ENCODE measurements around the gene DOCK8. TPM values are rescaled to one million over a fixed set of nuclear protein-coding genes. Genes with fewer than 3 reads are reported as not detected.

Gene DOCK8
- total and polyA plus RNA-seq, 2 of the 13 experiments (the other 11 are each of a cell fraction or from before 2014, with no cell fraction given) = 0.28 to 0.38 TPM

DNA sequence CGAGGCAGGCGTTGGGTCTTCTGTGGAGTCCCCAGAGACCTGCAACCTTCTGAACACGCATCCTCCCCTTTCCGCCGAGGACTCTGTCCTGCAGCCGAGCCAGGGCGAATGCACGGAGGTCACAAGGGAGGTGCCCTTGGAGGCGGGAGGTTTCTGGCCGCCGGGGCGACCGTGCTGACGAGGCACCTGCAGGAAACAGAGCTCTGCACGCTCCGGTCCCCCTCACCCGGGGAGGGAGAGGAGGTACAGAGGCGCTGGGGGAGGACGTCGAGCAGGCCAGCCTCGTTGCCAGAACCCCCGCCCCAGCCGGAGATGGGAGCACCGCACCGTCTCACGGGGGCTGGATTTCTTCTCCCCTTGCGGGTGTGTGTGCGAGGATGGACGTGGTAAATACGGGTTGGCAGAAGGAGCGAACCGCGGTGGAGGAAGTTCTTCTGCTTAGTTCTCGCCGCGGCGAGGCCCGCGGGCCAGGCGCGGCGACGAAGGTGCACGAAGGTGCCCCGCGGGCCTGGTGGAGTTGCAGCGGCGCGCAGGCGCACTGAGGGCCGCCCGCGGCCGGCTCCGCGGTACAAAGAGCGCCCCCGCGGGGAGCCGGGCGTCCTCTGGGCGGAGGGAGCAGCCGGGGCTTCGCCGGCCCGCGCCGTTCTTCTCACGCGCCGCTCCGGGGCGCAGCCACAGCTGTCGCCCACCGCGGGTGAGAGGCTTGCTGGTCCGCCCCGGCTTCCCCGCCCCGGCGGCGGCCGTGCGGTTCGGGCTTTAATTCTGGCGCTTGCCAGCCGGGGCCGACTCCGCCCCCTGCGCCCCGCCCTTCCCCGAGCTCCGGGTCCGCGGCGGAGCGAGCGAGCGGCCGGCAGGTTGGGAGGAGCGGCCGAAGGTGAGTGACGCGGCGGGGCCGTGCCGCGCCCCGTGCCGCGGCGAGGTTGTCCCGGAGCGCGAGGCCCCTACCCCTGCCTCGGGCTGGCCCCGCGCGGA lies 289.5 kb downstream of the DOCK8 start, which contains the start of gene KANK1 (continued):
- TF ChIP-seq, protein P1, sequence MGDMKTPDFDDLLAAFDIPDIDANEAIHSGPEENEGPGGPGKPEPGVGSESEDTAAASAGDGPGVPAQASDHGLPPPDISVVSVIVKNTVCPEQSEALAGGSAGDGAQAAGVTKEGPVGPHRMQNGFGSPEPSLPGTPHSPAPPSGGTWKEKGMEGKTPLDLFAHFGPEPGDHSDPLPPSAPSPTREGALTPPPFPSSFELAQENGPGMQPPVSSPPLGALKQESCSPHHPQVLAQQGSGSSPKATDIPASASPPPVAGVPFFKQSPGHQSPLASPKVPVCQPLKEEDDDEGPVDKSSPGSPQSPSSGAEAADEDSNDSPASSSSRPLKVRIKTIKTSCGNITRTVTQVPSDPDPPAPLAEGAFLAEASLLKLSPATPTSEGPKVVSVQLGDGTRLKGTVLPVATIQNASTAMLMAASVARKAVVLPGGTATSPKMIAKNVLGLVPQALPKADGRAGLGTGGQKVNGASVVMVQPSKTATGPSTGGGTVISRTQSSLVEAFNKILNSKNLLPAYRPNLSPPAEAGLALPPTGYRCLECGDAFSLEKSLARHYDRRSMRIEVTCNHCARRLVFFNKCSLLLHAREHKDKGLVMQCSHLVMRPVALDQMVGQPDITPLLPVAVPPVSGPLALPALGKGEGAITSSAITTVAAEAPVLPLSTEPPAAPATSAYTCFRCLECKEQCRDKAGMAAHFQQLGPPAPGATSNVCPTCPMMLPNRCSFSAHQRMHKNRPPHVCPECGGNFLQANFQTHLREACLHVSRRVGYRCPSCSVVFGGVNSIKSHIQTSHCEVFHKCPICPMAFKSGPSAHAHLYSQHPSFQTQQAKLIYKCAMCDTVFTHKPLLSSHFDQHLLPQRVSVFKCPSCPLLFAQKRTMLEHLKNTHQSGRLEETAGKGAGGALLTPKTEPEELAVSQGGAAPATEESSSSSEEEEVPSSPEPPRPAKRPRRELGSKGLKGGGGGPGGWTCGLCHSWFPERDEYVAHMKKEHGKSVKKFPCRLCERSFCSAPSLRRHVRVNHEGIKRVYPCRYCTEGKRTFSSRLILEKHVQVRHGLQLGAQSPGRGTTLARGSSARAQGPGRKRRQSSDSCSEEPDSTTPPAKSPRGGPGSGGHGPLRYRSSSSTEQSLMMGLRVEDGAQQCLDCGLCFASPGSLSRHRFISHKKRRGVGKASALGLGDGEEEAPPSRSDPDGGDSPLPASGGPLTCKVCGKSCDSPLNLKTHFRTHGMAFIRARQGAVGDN (CRISPR knock-in tag; IDR thresholded peaks at IDR 0.05) = peak; percentile 94
- TF ChIP-seq KMT2A (CRISPR knock-in tag; IDR thresholded peaks at IDR 0.05) = no peak
- TF ChIP-seq, protein P2, sequence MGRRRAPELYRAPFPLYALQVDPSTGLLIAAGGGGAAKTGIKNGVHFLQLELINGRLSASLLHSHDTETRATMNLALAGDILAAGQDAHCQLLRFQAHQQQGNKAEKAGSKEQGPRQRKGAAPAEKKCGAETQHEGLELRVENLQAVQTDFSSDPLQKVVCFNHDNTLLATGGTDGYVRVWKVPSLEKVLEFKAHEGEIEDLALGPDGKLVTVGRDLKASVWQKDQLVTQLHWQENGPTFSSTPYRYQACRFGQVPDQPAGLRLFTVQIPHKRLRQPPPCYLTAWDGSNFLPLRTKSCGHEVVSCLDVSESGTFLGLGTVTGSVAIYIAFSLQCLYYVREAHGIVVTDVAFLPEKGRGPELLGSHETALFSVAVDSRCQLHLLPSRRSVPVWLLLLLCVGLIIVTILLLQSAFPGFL (CRISPR knock-in tag; IDR thresholded peaks at IDR 0.05) = no peak
- TF ChIP-seq, protein P3, sequence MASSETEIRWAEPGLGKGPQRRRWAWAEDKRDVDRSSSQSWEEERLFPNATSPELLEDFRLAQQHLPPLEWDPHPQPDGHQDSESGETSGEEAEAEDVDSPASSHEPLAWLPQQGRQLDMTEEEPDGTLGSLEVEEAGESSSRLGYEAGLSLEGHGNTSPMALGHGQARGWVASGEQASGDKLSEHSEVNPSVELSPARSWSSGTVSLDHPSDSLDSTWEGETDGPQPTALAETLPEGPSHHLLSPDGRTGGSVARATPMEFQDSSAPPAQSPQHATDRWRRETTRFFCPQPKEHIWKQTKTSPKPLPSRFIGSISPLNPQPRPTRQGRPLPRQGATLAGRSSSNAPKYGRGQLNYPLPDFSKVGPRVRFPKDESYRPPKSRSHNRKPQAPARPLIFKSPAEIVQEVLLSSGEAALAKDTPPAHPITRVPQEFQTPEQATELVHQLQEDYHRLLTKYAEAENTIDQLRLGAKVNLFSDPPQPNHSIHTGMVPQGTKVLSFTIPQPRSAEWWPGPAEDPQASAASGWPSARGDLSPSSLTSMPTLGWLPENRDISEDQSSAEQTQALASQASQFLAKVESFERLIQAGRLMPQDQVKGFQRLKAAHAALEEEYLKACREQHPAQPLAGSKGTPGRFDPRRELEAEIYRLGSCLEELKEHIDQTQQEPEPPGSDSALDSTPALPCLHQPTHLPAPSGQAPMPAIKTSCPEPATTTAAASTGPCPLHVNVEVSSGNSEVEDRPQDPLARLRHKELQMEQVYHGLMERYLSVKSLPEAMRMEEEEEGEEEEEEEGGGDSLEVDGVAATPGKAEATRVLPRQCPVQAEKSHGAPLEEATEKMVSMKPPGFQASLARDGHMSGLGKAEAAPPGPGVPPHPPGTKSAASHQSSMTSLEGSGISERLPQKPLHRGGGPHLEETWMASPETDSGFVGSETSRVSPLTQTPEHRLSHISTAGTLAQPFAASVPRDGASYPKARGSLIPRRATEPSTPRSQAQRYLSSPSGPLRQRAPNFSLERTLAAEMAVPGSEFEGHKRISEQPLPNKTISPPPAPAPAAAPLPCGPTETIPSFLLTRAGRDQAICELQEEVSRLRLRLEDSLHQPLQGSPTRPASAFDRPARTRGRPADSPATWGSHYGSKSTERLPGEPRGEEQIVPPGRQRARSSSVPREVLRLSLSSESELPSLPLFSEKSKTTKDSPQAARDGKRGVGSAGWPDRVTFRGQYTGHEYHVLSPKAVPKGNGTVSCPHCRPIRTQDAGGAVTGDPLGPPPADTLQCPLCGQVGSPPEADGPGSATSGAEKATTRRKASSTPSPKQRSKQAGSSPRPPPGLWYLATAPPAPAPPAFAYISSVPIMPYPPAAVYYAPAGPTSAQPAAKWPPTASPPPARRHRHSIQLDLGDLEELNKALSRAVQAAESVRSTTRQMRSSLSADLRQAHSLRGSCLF (CRISPR knock-in tag; IDR thresholded peaks at IDR 0.05; ENCODE audit: borderline replicate concordance) = no peak
- 0 out of 2 replicates have a peak, but pooled peaks have one; percentile 40 for TF ChIP-seq ZBTB38 (CRISPR knock-in tag; IDR thresholded peaks at IDR 0.05)
- TF ChIP-seq, protein P4, sequence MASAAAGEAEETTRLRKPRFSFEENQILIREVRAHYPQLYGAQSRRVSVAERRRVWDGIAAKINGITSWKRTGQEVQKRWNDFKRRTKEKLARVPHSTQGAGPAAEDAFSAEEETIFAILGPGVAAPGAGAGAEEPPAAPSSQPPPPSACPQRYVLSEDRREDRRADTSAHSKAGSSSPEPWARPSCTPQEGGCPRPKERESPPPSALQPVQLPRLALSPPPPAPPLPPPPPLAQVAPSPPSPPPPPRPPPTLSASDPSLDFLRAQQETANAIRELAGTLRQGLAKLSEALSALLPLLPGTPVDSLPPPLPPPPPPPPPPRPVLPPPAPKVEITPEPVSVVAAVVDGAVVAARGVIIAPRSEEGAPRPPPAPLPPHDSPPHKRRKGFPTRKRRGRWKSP (CRISPR knock-in tag; IDR thresholded peaks at IDR 0.05) = peak; percentile 55; the same call in 1 of the 2 replicates
- TF ChIP-seq KLF13 (CRISPR knock-in tag; IDR thresholded peaks at IDR 0.05) = 0 out of 2 replicates have a peak, but pooled peaks have one; percentile 63
- no peak for TF ChIP-seq ZNF136 (CRISPR knock-in tag; IDR thresholded peaks at IDR 0.05; ENCODE audit: low read depth)
- TF ChIP-seq SRSF9 (IDR thresholded peaks at IDR 0.05; ENCODE audit: borderline replicate concordance, insufficient read depth, low read depth, low read length, poor library complexity, severe bottlenecking) = no peak
- TF ChIP-seq, protein P5, sequence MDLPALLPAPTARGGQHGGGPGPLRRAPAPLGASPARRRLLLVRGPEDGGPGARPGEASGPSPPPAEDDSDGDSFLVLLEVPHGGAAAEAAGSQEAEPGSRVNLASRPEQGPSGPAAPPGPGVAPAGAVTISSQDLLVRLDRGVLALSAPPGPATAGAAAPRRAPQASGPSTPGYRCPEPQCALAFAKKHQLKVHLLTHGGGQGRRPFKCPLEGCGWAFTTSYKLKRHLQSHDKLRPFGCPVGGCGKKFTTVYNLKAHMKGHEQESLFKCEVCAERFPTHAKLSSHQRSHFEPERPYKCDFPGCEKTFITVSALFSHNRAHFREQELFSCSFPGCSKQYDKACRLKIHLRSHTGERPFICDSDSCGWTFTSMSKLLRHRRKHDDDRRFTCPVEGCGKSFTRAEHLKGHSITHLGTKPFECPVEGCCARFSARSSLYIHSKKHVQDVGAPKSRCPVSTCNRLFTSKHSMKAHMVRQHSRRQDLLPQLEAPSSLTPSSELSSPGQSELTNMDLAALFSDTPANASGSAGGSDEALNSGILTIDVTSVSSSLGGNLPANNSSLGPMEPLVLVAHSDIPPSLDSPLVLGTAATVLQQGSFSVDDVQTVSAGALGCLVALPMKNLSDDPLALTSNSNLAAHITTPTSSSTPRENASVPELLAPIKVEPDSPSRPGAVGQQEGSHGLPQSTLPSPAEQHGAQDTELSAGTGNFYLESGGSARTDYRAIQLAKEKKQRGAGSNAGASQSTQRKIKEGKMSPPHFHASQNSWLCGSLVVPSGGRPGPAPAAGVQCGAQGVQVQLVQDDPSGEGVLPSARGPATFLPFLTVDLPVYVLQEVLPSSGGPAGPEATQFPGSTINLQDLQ (CRISPR knock-in tag; IDR thresholded peaks at IDR 0.05) = peak; percentile 39; the same call in 1 of the 2 replicates
- 0 out of 2 replicates have a peak, but pooled peaks have one; percentile 52 for TF ChIP-seq SNAI1 (CRISPR knock-in tag; IDR thresholded peaks at IDR 0.05; ENCODE audit: borderline replicate concordance)
- TF ChIP-seq RNF2 (conservative IDR thresholded peaks at IDR 0.05; ENCODE audit: low read depth) = 0 out of 2 replicates have a peak, but pooled peaks have one; percentile 53
